SK-N-MC (cell line): ENCODE data around the gene PTGES.

Experiments used
- EZH2 ChIP-seq: fragments of 200-600 bp; sonication (generic); IDR thresholded peaks from one replicate; pipeline ENCODE4 v1.6.1; 2017; ENCODE audit warnings: antibody characterized with exemption
- POLR2AphosphoS5 ChIP-seq: IDR thresholded peaks from 2 replicates; pipeline ENCODE4 v1.6.1; 2012; ENCODE audit warnings: mild to moderate bottlenecking, low read depth, low read length, borderline replicate concordance

- TF ChIP-seq EZH2 (no peak), POLR2AphosphoS5 (no peak)
These were observed 23.7 kb upstream of the PTGES start for GRCh38 chr9:129776566-129776937.
